SK-N-SH (cell line): ENCODE measurements around the gene FUCA1. TPM values are rescaled to one million over a fixed set of nuclear protein-coding genes. Genes with fewer than 3 reads are reported as not detected.

Source experiments
- CTCF ChIA-PET: fragments of 300-600, 350-600 bp; formaldehyde crosslinking; extraction: SDS; loops from one replicate; lab custom pipeline; 2021; lab: Yijun Ruan, JAX
- POLR2A ChIA-PET: fragments of 350-600 bp; sonication (Branson Sonifier 250); formaldehyde crosslinking; extraction: SDS; loops from one replicate; lab custom pipeline; 2020; ENCODE audit warnings: antibody characterized with exemption, inconsistent platforms; lab: Yijun Ruan, JAX
- DNase-seq: peaks from one replicate; pipeline ENCODE4 v3.0.0; 2012
- H2AFZ ChIP-seq: fragments of 200-600 bp; sonication (generic); 2 replicates; pipeline ENCODE4 v1.8.1; 2016; ENCODE audit warnings: antibody characterized with exemption, mild to moderate bottlenecking, low read depth
- H3F3A ChIP-seq: fragments of 200-600 bp; sonication (generic); replicated peaks from 2 replicates; pipeline ENCODE3; 2016; ENCODE audit warnings: antibody characterized with exemption, mild to moderate bottlenecking; ENCODE audit not compliant: insufficient read depth
- H3K27ac ChIP-seq, 2 experiments: fragments of 200-500 bp in 1 of 2; fragments of 200-600 bp in 1 of 2; sonication (Bioruptor generic) in 1 of 2; sonication (generic), shearing (Covaris generic) in 1 of 2; 2 replicates each; pipeline versions ENCODE4 v1.5.1 to v1.6.1; 2014 to 2016; ENCODE audit warnings: low read depth in 2 of 2, inconsistent platforms in 1 of 2, low read length in 1 of 2, mild to moderate bottlenecking in 1 of 2, mixed read lengths in 1 of 2
- H3K27me3 ChIP-seq: fragments of 200-600 bp; sonication (generic), shearing (Covaris generic); 2 replicates; pipeline ENCODE4 v1.6.1; 2016; ENCODE audit warnings: mixed run types; ENCODE audit not compliant: insufficient read depth
- H3K36me3 ChIP-seq, 2 experiments: fragments of 200-500 bp in 1 of 2; fragments of 200-600 bp in 1 of 2; sonication (Bioruptor generic) in 1 of 2; sonication (generic) in 1 of 2; replicated peaks in 1 of 2; 2 replicates each; pipeline versions ENCODE3 to v1.5.1; 2014 to 2016; ENCODE audit warnings: low read length in 1 of 2, mild to moderate bottlenecking in 1 of 2; ENCODE audit not compliant: insufficient read depth in 2 of 2, control insufficient read depth in 1 of 2
- H3K4me1 ChIP-seq, 2 experiments: fragments of 200-500 bp in 1 of 2; fragments of 200-600 bp in 1 of 2; sonication (Bioruptor generic) in 1 of 2; sonication (generic), shearing (Covaris generic) in 1 of 2; 2 replicates each; pipeline versions ENCODE4 v1.5.1 to v1.6.1; 2014 to 2016; ENCODE audit warnings: low read depth in 1 of 2, low read length in 1 of 2, mixed run types in 1 of 2; ENCODE audit not compliant: insufficient read depth in 2 of 2, control insufficient read depth in 1 of 2
- H3K4me2 ChIP-seq: fragments of 200-600 bp; sonication (generic), shearing (Covaris generic); 2 replicates; pipeline ENCODE4 v1.6.1; 2017; ENCODE audit warnings: mixed run types
- H3K4me3 ChIP-seq, 2 experiments: fragments of 200-500 bp in 1 of 2; fragments of 200-600 bp in 1 of 2; sonication (Bioruptor generic) in 1 of 2; sonication (generic), shearing (Covaris generic) in 1 of 2; 2 replicates each; pipeline versions ENCODE4 v1.5.1 to v1.8.1; 2014 to 2016; ENCODE audit warnings: low read depth in 2 of 2, inconsistent platforms in 1 of 2, low read length in 1 of 2, mild to moderate bottlenecking in 1 of 2, mixed read lengths in 1 of 2, moderate library complexity in 1 of 2
- H3K79me2 ChIP-seq: fragments of 200-600 bp; sonication (generic); 2 replicates; pipeline ENCODE4 v1.8.1; 2017; ENCODE audit warnings: mild to moderate bottlenecking; ENCODE audit not compliant: insufficient read depth
- H3K9ac ChIP-seq: fragments of 200-600 bp; sonication (generic); 2 replicates; pipeline ENCODE4 v1.6.1; 2017; ENCODE audit warnings: mixed run types
- H3K9me2 ChIP-seq: fragments of 200-600 bp; sonication (generic); 2 replicates; pipeline ENCODE4 v1.6.1; 2017; ENCODE audit warnings: mixed run types
- H3K9me3 ChIP-seq: fragments of 200-600 bp; sonication (generic); 2 replicates; pipeline ENCODE4 v1.6.1; 2017; ENCODE audit warnings: mixed run types, mild to moderate bottlenecking, moderate library complexity
- H4K20me1 ChIP-seq: fragments of 200-600 bp; sonication (generic); 2 replicates; pipeline ENCODE4 v1.6.1; 2017; ENCODE audit warnings: mild to moderate bottlenecking, mixed run types; ENCODE audit not compliant: insufficient read depth
- CHD2 ChIP-seq: fragments of 150-350 bp; IDR thresholded peaks from 2 replicates; pipeline ENCODE4 v1.6.1; 2018; ENCODE audit warnings: low read length; ENCODE audit not compliant: partially characterized antibody
- EZH2phosphoT487 ChIP-seq: fragments of 200-600 bp; sonication (generic); IDR thresholded peaks from 2 replicates; pipeline ENCODE4 v1.6.1; 2017; ENCODE audit warnings: low read depth, mixed run types, mild to moderate bottlenecking, antibody characterized with exemption, moderate library complexity, borderline replicate concordance
- GATA2 ChIP-seq: sonication (generic); formaldehyde crosslinking; IDR thresholded peaks from 2 replicates; pipeline ENCODE4 v1.5.0; 2020; ENCODE audit warnings: mild to moderate bottlenecking, missing genetic modification reagents
- SIN3A ChIP-seq: IDR thresholded peaks from 2 replicates; pipeline ENCODE4 v1.6.1; 2012; ENCODE audit warnings: low read depth, mild to moderate bottlenecking, low read length, moderate library complexity, borderline replicate concordance
- TAF1 ChIP-seq: IDR thresholded peaks from 2 replicates; pipeline ENCODE4 v1.6.1; 2012; ENCODE audit warnings: low read depth, mild to moderate bottlenecking, low read length, moderate library complexity, borderline replicate concordance
- TCF12 ChIP-seq: IDR thresholded peaks from 2 replicates; pipeline ENCODE4 v1.4.0; 2012
- TEAD4 ChIP-seq: IDR thresholded peaks from 2 replicates; pipeline ENCODE4 v1.4.0; 2012; ENCODE audit warnings: mild to moderate bottlenecking, borderline replicate concordance; ENCODE audit not compliant: insufficient read depth
- YY1 ChIP-seq: IDR thresholded peaks from 2 replicates; pipeline ENCODE4 v1.4.0; 2012; ENCODE audit warnings: low read depth, mild to moderate bottlenecking
- WGBS: methylation state at CpG from one replicate; pipeline ENCODE4 v1.1.6; 2017; ENCODE audit warnings: low lambda C conversion rate; 5-methylcytosine and 5-hydroxymethylcytosine counted together
- polyA plus RNA-seq, 3 experiments: library from polyadenylated mRNA; depleted of rRNA; stranded (reverse); fragments of >200 nt; gene quantifications; 2 replicates each; pipeline ENCODE4 v1.2.3, GENCODE V29; 2012
- TF ChIP-seq, protein P1 (sequence below): fragments of 150-350 bp; IDR thresholded peaks from 2 replicates; pipeline ENCODE4 v1.6.1; 2016; ENCODE audit warnings: mild to moderate bottlenecking, low read depth, low read length
- TF ChIP-seq, protein P2 (sequence below): fragments of 200-600 bp; sonication (generic); IDR thresholded peaks from 2 replicates; pipeline ENCODE4 v1.6.1; 2017; ENCODE audit warnings: antibody characterized with exemption, mild to moderate bottlenecking, moderate library complexity
- TF ChIP-seq, protein P3 (sequence below): IDR thresholded peaks from 2 replicates; pipeline ENCODE4; 2012

FUCA1 gene
- polyA plus RNA-seq, 1 of the 3 experiments (the other 2 are of a cell fraction) = 31.9 TPM

DNA sequence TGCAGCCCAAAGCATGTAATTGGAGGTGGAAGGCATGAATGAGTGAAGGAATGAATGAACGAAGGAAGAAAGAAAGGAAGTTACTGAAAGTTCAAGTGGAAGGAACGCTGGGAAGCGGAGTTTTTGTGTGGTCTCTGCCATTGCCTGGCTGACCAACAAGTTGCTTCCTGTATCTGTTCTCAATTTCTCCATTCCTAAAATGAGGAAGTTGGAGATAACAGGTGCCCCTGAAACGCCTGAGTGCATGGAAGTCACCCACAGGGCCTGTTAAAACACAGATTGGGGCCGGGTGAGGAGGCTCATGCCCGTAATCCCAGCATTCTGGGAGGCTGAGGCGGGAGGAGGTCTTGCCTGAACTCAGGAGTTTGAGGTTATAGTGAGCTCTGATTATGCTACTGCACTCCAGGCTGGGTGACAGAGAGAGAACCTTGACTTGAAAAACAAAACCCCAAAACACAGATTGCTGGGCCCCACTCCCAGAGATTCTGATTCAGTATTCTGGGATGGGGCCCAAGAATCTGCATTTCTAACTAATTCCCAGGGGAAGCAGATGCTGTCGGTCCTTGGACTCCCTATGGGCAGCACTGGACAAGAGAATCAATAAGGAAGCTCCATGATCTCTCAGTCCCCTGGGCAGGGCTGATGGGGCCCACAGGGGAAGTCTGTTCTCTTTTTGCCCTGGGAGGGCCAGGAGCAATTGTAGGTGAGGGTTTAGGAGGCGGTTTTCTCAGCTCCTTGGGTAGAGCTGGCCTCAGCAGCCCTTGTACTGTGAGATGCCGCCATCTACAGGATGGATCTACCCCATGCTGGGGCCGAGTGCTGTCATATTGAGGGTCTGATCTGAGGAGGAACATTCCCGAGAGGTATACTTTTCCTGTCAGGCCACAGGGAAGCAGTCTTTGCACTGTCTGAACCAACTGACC, 48.4 kb upstream of the FUCA1 start (continued):
- TF ChIP-seq, protein P1, sequence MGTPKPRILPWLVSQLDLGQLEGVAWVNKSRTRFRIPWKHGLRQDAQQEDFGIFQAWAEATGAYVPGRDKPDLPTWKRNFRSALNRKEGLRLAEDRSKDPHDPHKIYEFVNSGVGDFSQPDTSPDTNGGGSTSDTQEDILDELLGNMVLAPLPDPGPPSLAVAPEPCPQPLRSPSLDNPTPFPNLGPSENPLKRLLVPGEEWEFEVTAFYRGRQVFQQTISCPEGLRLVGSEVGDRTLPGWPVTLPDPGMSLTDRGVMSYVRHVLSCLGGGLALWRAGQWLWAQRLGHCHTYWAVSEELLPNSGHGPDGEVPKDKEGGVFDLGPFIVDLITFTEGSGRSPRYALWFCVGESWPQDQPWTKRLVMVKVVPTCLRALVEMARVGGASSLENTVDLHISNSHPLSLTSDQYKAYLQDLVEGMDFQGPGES = no peak
- TF ChIP-seq, protein P2, sequence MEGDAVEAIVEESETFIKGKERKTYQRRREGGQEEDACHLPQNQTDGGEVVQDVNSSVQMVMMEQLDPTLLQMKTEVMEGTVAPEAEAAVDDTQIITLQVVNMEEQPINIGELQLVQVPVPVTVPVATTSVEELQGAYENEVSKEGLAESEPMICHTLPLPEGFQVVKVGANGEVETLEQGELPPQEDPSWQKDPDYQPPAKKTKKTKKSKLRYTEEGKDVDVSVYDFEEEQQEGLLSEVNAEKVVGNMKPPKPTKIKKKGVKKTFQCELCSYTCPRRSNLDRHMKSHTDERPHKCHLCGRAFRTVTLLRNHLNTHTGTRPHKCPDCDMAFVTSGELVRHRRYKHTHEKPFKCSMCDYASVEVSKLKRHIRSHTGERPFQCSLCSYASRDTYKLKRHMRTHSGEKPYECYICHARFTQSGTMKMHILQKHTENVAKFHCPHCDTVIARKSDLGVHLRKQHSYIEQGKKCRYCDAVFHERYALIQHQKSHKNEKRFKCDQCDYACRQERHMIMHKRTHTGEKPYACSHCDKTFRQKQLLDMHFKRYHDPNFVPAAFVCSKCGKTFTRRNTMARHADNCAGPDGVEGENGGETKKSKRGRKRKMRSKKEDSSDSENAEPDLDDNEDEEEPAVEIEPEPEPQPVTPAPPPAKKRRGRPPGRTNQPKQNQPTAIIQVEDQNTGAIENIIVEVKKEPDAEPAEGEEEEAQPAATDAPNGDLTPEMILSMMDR = peak; percentile 62
- TF ChIP-seq CHD2 (no peak), GATA2 (CRISPR knock-in tag) (no peak), YY1 (no peak)

DNA sequence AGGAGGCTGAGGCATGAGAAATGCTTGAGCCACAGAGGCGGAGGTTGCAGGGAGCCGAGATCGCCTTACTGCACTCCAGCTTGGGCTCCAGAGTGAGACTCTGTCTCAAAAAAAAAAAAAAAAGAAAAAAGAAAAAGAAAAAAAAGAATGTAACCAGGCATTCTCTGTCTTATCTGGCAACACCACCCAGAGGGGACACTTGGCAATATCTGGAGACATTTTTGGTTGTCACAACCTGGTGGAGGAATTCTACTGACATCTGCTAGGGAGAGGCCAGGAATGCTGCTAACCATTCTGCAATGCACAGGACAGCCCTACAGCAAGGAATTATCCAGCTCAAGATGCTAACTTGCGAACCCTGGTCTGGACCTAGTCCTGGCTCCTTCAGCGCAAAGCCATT, 47.4 kb upstream of the FUCA1 start:
- Histone ChIP-seq H3K9me2 (no peaks in the 10 kb centered on the region), H3K4me1 (peaks cover 0 to 6% of the 10 kb centered on the region in 2 experiments; a peak in 1 of 4 replicates), H4K20me1 (no peaks in the 10 kb centered on the region), H3K9ac (no peak overlapping the region), H3K9me3 (no peaks in the 10 kb centered on the region), H3K4me2 (no peak overlapping the region), H3F3A (no peaks in the 10 kb centered on the region), H2AFZ (no peak overlapping the region), H3K27ac (no peak overlapping the region), H3K79me2 (no peaks in the 10 kb centered on the region), H3K36me3 (no peaks in the 10 kb centered on the region), H3K4me3 (no peak overlapping the region)
- no peak for DNase-seq
- POLR2A ChIA-PET = no interaction called here
- WGBS = 94% methylated on average over 5 of the region's 5 CpGs
- TF ChIP-seq TEAD4 = no peak
- TF ChIP-seq CHD2 = no peak
- TF ChIP-seq, all 33 proteins: peak for 0
- CTCF ChIA-PET = interaction anchor here (1.2 to 2.6 kb wide), 12 partner anchors 10 to 172 kb away, joined by 3 to 41 read pairs (median 12); partner anchors contain the start of genes ELOA and PITHD1
- no peaks in the 10 kb centered on the region for H3K27me3 ChIP-seq

DNA sequence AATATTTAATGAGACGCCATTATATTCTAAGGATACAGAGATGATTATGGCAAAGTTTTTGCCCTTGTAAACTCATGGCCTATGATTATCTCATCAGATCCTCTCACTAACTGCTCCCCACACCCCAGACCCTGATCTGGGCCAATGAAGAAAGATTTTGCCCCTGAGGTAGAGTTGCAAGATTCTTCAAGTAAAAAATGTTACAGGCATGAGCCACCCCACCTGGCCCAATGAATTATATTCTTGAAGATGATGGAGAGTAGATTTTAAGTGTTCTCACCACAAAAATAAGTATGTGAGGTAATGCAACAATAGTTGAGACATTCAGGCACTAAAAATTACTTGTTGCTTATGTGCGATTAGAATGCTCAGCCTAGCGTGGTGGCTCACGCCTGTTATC, 46.8 kb upstream of the FUCA1 start:
- Histone ChIP-seq H3K27me3 (no peaks in the 10 kb centered on the region), H3K36me3 (no peaks in the 10 kb centered on the region), H3K4me1 (peaks cover 0 to 2% of the 10 kb centered on the region in 2 experiments; a peak in 1 of 4 replicates), H2AFZ (no peak overlapping the region), H3K4me3 (no peak overlapping the region), H3K79me2 (no peaks in the 10 kb centered on the region), H3K9me2 (no peaks in the 10 kb centered on the region), H4K20me1 (no peaks in the 10 kb centered on the region), H3F3A (no peaks in the 10 kb centered on the region), H3K9ac (no peak overlapping the region), H3K9me3 (no peaks in the 10 kb centered on the region), H3K27ac (no peak overlapping the region), H3K4me2 (no peak overlapping the region)
- TF ChIP-seq EZH2phosphoT487 = no peak
- no peak for TF ChIP-seq TAF1
- TF ChIP-seq, protein P3, sequence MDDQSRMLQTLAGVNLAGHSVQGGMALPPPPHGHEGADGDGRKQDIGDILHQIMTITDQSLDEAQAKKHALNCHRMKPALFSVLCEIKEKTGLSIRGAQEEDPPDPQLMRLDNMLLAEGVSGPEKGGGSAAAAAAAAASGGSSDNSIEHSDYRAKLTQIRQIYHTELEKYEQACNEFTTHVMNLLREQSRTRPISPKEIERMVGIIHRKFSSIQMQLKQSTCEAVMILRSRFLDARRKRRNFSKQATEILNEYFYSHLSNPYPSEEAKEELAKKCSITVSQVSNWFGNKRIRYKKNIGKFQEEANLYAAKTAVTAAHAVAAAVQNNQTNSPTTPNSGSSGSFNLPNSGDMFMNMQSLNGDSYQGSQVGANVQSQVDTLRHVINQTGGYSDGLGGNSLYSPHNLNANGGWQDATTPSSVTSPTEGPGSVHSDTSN = no peak
- TF ChIP-seq YY1 = no peak
- no peak for TF ChIP-seq SIN3A
- TF ChIP-seq TCF12 = no peak
- WGBS = 92% methylated on average over 4 of the region's 4 CpGs
- POLR2A ChIA-PET = no interaction called here
- no peak for DNase-seq
- CTCF ChIA-PET = interaction anchor here (1.7 to 2.6 kb wide), 5 partner anchors 9 to 136 kb away, joined by 16 to 41 read pairs (median 17); partner anchors contain the start of gene PITHD1
